H1 (cell line): Measurements from ENCODE around the gene PEX13. TPM values are rescaled to one million over a fixed set of nuclear protein-coding genes. Genes with fewer than 3 reads are reported as not detected.

ENCODE experiments used
- SIX5 ChIP-seq: IDR thresholded peaks from 2 replicates; pipeline ENCODE4 v1.6.1; 2011; ENCODE audit warnings: mild to moderate bottlenecking, low read depth, low read length
- polyA plus RNA-seq, 7 experiments: library from polyadenylated mRNA; depleted of rRNA in 3 of 7; stranded (reverse) in 5 of 7; unstranded in 2 of 7; fragments of >200 nt in 5 of 7; fragments of 200-250 nt in 2 of 7; gene quantifications; 1 replicate in 5 of 7; 2 replicates in 1 of 7; 4 replicates in 1 of 7; pipeline versions ENCODE4 v1.2.1 to v1.2.3, GENCODE V29; 2011 to 2013; ENCODE audit warnings: missing spikeins in 2 of 7, mixed read lengths in 2 of 7
- total RNA-seq: library from RNA; stranded (reverse); fragmentation: NEBNext Ultra II Directional; extraction: Animal tissue kit (Norgen Biotek cat#: 25700); gene quantifications from 2 replicates; pipeline ENCODE4 v1.2.1, GENCODE V29; 2021

Gene PEX13
- total and polyA plus RNA-seq, 2 of the 8 experiments (the other 6 are each of a cell fraction or from before 2014, with no cell fraction given), result 16.8 to 22.3 TPM

- no peak for TF ChIP-seq SIX5
These were observed 1.0 kb upstream of the PEX13 start (continued) for GRCh38 chr2:61016392-61017002.
